HEK293 (cell line): ENCODE results near the gene CSNK1A1.

Experiments used
- ZNF146 ChIP-seq: fragments of 450-650 bp; formaldehyde crosslinking; IDR thresholded peaks from 2 replicates; pipeline ENCODE4 v1.5.1; 2016; ENCODE audit warnings: missing biosample characterization, missing genetic modification characterization
- TF ChIP-seq, protein P1 (sequence below): fragments of 450-650 bp; formaldehyde crosslinking; IDR thresholded peaks from 2 replicates; pipeline ENCODE4 v1.5.1; 2016; ENCODE audit warnings: missing biosample characterization, missing genetic modification characterization

DNA sequence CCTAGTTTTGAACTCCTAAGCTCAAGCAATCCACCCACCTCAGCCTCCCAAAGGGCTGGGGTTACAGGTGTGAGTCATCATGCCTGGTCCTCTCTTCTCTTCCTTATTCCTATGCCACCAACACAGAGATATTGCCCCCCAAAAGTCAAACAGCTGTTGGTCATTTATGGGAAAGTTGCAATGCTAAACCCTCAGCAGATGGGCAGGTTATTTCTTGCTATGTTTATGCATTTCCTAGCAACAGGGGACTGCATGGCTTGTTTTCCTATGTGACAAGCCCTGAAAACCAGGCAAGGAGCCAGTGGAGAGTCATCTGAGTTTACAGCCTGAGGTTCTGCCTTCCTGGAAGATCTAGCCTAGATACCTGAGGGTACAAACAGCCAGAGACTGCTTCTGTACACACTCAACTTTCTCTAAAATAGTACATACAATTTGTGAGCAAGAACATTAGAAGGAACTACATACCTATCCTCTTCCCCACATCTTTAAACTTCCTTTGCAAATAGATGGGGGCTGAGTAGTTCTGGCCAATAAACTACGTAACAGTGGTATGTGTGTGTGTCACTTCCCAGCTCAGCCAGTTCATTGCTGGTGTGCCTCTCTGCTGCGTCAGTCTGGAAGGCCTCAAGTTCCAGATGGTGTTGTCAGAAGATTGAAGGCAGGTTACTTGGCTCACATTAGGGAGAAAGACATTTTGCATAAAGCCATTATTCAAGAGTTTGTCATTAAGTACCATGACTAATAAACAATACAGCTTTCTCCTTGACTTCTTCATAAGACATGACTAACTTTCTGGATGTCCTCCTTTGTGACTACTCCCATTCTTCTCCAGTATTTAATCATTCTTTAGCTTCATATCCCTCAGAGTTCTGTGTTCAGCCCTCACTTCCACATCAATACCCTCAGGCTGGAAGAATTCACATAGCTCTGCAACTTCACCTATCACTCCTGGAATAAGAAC is 65.3 kb downstream of the CSNK1A1 start:
- TF ChIP-seq, protein P1, sequence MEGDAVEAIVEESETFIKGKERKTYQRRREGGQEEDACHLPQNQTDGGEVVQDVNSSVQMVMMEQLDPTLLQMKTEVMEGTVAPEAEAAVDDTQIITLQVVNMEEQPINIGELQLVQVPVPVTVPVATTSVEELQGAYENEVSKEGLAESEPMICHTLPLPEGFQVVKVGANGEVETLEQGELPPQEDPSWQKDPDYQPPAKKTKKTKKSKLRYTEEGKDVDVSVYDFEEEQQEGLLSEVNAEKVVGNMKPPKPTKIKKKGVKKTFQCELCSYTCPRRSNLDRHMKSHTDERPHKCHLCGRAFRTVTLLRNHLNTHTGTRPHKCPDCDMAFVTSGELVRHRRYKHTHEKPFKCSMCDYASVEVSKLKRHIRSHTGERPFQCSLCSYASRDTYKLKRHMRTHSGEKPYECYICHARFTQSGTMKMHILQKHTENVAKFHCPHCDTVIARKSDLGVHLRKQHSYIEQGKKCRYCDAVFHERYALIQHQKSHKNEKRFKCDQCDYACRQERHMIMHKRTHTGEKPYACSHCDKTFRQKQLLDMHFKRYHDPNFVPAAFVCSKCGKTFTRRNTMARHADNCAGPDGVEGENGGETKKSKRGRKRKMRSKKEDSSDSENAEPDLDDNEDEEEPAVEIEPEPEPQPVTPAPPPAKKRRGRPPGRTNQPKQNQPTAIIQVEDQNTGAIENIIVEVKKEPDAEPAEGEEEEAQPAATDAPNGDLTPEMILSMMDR (tag by site-specific recombination), result no peak
- TF ChIP-seq ZNF146 (tag by site-specific recombination), result no peak
